Renal cortex interstitium (tissue), 15 donors: ENCODE data around the gene OR10H4. TPM values are rescaled to one million over a fixed set of nuclear protein-coding genes. Genes with fewer than 3 reads are reported as not detected.
"Not testable (repeated sequence)": the region's sequence is repeated elsewhere in the genome, so short reads cannot be mapped to it uniquely, and the experiment has no call there.

Experiments used
- DNase-seq, 11 donors: peaks; one replicate each; pipeline ENCODE4 v3.0.0-alpha.2; 2013; ENCODE audit warnings: low read depth in 9 of 11, low spot score in 4 of 11; ENCODE audit errors: extremely low read depth in 1 of 11
- long read RNA-seq, 16 experiments: transcript quantifications; one replicate each; lab custom pipeline, GENCODE V29; 2026
- polyA plus RNA-seq, 3 donors: library from polyadenylated mRNA; unstranded; fragments of 120-200 nt; gene quantifications; one replicate each; pipeline ENCODE4 v1.2.1, GENCODE V29; 2013; ENCODE audit not compliant: insufficient read length in 3 of 3

Gene OR10H4, protein sequence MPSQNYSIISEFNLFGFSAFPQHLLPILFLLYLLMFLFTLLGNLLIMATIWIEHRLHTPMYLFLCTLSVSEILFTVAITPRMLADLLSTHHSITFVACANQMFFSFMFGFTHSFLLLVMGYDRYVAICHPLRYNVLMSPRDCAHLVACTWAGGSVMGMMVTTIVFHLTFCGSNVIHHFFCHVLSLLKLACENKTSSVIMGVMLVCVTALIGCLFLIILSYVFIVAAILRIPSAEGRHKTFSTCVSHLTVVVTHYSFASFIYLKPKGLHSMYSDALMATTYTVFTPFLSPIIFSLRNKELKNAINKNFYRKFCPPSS
- not detected for polyA plus RNA-seq
- long read RNA-seq, donor 1 = 0 reads
- long read RNA-seq, donor 2 = 0 reads
- long read RNA-seq, donor 3 = 0 reads
- long read RNA-seq, donor 4 = 0 reads
- long read RNA-seq, donor 5 = 0 reads
- long read RNA-seq, donor 6 = 0 reads
- long read RNA-seq, donor 7, partial matches to known transcripts = 0 of 1 reads
- long read RNA-seq, donor 7, other reads (novel, unspliced or antisense) = 0 of 1 reads
- long read RNA-seq, donor 8 = 0 reads
- long read RNA-seq, donor 9 = 0 reads
- long read RNA-seq, donor 10 = 0 reads
- long read RNA-seq, donor 11 = 0 reads
- long read RNA-seq, donor 12 = 0 reads
- long read RNA-seq, donor 13 = 0 reads
- long read RNA-seq, donor 14 = 0 reads
- long read RNA-seq, donor 15, partial matches to known transcripts = 0 of 1 reads
- long read RNA-seq, donor 15, other reads (novel, unspliced or antisense) = 0 of 1 reads
- long read RNA-seq, donor 16 = 0 reads

DNA sequence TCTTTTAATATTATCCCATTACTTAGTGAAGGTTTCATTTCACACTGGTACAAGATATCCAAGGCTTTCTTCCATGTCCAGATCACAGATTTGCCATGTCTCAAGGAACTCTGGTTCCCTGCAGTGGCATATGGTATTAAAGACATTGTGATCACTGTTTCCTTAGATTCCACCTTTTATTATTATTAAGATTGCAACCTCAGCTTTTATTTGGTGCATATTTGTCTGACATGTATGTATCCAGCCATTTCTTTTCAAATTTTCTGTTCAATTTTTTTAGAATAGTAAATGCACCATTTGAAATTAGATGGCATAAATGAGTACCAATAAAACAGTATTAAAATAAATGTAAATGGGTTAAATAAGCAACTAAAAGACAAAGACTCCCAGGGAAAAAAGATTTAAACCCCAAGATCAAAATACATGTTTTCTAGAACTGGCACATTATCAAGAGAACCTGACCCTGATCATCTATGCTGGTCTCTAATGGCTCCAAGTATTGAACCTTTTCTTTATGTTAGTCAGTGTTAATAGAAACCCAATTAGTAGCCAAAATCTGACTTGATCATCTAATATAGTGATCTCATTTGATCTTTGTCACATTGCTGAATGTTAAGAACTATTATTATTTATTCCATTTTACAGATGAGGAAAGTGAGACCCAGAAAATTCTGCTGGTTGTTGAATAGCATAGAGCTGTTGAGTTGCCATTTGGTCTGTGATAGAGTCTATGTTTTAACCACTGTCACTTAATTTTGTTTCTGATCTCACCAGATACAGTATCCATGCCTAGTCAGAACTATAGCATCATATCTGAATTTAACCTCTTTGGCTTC, at the start of gene OR10H4:
Gene OR10H4 (plus strand): TSS at position 786 of the 836 bp plus-strand sequence. CDS start 0 bp downstream, at position 786.
- no peak for DNase-seq

DNA sequence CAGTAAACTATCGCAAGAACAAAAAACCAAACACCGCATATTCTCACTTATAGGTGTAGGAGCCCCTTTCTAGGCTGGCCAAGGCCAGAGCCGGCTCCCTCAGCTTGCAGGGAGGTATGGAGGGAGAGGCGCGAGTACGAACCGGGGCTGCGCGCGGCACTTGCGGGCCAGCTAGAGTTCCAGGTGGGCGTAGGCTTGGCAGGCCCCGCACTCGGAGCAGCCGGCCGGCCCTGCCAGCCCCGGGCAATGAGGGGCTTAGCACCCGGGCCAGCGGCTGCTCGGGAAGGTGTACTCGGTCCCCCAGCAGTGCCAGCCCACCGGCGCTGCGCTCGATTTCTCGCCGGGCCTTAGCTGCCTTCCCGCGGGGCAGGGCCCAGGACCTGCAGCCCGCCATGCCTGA, 49.2 kb upstream of the OR10H4 start:
- not testable (repeated sequence) for DNase-seq

DNA sequence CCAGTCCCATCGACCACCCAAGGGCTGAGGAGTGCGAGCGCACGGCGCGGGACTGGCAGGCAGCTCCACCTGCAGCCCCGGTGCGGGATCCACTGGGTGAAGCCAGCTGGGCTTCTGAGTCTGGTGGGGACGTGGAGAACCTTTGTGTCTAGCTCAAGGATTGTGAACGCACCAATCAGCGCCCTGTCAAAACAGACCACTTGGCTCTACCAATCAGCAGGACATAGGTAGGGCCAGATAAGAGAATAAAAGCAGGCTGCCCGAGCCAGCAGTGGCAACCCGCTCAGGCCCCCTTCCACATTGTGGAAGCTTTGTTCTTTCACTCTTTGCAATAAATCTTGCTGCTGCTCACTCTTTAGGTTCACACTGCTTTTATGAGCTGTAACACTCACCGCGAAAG, 48.8 kb upstream of the OR10H4 start:
- DNase-seq = not testable (repeated sequence)

DNA sequence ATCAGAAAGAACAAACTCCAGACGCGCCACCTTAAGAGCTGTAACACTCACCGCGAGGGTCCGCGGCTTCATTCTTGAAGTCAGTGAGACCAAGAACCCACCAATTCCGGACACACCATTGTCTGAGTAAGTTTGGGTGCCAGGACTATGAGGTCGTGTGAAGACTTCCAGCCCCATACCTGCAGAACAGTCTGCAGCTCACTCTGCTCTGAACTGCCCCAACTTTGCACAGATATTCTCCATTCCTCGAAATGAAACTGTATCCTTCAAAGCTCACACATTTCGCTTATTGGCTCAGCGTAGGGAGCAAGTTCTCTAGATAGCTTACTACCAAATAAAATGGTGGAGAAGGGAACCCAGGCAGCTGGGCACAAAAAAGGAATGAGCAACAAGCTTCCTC, 48.3 kb upstream of the OR10H4 start:
- no peak for DNase-seq

DNA sequence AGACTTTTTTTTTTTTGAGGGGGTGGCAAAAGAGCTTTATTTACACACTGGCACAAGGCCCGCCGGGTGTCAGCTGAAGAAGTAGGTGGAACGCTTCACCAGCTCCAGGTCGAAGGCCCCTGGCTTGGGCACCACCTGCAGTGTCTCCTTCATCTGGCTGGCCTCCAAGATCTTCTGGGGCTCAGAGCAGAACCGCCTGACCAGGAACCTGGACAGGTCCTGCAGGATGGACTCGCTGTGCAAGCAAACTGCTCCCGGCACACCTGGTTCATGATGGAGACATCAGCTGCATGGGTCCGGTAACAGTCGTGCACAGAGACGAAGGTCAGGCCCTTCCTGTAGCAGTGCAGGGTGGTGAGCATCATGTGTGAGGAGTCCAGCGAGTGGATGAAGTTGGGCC, 46.6 kb upstream of the OR10H4 start:
- DNase-seq = no peak

DNA sequence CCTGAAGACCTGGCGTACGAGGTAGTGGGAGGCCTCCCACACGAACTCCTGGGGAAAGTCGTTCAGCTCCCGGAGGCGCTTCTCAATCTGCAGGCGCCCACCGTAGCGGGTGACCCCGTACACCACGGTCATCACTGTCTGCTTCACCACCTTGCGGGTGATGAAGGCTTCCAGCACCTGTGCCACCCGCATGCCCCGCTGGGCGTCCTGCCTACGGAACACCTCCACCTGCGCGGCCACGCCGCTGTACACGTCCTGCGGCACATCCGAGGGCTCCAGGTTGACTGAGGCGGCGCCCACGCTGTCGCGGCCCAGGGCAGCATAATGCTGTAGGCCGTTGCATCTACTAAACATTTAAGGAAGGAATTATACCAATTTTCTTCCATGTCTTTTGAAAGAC, 45.9 kb upstream of the OR10H4 start:
- DNase-seq = not testable (repeated sequence)

DNA sequence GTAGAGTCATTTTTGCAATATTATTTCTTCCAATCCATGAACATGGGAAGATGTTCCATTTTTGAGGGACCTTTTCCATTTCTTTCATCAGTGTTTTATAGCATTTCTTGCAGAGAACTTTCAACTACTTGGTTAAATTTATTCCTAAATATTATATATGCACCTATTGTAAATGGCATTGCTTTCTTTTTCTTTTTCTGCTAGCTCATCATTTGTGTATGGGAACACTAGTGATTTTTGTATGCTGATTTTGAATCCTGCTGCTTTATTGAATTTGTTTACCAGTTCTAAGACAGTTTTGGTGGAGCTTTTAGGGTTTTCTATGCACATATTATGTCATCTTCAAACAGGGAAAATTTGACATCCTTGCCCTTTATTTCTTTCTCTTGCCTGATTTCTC, 43.8 kb upstream of the OR10H4 start:
- no peak for DNase-seq

DNA sequence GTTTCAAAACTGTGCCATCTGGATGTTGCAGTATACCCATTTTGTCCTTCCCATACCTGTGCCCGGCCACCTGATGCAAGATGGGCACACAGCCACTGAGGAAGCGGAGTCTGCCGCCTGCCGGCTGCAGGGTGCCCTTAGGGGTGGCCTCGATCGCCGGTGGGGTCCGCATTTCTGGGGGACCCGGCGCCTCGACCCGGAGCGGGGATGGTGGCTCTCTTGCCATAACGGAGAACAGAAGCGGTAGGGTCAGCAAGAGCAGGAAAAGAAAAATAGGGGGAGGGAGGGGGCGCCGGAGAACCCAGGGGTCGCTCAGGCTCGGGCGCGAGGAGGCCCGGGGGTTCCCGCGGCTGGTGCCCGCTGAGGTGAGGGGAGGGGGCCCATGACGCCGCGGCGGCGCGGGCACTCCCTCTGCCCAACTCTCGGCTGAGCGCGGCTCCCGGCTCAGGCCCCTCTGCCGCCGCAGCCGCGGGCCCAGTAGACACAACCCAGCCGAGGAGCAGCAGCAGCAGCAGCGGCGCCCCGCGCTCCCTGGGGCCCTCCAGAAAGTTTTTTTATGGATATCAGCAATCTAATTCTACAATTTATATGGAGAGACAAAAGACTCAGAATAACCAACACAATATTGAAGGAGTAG, 37.1 kb upstream of the OR10H4 start:
- no peak for DNase-seq

DNA sequence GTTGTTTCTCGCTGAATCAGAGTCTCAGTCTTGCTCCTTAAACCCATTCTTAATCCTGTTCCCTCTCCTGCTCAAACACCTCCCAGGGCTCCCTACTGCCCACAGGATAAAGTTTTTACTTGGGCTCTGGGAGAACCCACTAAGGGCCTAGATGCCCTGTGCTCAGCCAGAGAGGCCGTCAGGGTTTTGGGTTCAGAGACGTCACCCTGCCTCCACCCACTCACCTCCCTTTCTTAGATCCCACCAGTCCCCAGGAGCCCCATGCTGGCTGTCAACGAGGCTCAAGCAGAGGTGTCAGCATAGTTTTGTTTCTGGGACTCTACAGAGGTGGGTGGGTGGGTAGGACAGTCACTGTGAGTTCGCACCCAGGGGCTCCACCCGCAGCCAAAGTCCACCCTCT, 35.4 kb upstream of the OR10H4 start:
- DNase-seq = no peak

DNA sequence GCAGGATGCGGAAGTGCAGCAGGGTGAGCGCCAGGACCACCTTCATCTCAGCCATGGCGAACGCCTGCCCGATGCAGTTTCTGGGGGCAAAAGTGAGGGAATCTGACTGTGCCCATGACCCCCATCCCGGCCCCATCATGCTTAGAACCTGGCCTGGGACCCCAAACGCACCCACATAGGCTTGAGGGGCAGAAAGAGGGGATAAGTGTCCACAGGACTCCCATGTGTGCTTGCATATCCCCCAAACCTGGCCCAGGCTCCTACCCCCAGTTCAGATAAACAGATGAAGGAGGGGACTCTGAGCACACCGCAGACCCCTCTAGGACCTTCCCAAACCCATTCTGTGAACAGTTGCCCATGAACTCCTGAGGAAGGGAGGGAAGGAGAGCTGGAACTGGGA, 35.0 kb upstream of the OR10H4 start:
- DNase-seq = no peak

DNA sequence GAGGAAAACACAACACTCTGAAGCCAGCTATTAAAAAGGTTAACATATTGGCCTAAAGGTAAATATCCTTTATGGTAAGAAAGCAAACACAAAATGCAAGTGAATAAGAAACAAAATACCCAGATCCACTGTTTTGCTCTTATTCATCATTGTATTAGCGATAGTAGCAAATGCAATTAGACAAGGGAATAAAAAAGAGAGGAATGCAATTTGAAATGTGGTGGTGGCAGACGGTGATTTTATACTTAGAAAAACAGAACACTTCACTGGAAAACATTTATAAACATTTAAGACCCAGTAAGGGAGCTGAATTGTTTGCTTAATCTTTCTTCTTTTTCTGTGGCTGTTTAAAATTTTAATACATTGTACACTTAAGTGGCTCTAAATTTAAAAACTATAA, 33.7 kb upstream of the OR10H4 start:
- no peak for DNase-seq

DNA sequence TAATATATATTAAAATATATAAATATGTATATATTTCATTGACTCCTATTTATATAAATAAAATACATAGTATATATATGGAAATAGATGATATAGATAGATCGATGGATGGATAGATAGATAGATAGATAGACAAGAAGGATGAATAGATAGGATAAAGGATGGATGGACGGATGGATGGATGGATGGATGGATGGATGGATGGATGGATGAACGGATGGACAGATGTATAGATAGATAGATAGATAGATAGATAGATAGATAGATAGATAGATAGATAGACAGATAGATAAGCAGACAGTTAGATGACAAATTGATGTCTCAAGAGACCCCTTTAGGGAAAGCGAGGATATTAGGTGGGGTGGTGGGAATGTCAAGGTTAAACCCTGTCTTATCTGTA, 29.6 kb upstream of the OR10H4 start:
- DNase-seq = no peak

DNA sequence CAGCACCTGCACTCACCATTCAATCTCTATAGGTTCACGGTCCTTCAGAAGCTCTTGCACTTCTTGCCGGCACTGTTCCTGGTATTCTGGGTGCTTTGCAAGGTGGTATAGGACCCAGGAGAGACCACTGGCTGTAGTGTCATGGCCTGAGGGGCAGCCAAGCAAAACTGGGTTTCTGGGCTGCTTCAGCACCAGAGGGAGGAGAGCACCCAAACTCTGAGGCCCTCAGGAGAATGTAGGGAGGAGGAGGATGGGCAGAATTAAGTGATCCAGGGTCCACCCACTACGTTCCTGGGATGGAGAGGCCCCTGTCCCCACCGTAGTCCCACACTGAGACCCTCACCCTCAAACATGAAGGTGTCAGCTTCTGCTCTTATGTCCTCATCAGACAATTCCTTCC, 26.8 kb upstream of the OR10H4 start:
- no peak for DNase-seq

DNA sequence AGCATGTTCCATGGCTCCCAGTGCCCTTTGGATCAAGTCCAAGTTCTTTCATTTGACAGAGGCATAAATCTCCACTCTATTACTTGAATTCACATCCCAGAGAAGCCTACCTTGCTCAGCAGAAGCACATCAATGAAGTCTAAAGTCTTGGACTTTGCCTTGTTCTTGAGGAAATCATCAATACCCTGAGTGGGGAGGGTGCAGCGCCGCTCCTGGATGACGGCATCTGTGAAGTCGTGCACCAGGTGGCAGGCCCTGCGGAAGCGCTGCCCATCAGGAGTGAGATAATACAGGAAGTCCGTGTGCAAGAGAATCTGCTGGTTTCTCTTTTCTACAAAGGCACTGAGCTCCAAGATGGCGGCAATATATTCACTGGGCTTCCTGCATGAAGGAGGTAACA, 25.1 kb upstream of the OR10H4 start:
- DNase-seq = no peak

DNA sequence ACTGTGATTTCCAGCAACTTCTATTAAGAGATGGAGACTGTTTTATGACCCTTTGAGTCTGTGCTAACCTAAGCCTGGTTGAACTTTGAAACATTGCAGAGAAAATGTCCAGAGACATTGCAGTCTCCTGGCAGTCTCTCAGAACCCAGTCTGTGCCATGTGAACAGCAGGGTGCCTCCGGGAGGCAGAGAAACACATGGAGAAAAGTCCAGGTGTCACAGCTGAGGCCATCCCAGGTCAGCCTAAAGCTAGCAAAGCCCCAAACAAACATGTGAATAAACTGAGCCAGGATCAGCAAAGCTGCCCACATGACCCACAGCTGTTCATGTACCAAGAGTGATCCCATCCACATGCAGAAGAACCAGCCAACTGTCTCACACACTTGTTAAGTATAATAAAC, 22.3 kb upstream of the OR10H4 start:
- DNase-seq = no peak

DNA sequence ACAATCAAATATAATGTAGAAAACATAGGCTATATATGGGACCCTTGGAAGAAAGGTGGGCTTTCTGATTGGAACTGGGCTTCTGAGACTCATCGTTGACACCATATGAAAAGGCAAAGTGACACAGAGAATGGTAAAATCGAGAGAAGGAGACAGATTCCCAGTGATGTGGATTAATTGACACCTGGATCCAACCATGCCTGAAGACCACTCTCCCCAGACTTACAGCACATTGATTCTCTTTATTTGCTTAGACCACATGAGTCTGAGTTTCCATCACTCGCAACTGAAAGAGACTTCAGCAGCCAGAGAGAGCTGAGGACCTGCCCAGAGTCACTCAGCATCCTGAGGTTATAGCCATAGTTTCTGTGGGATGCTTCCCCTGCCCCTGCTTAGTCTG, 20.5 kb upstream of the OR10H4 start:
- DNase-seq = no peak

DNA sequence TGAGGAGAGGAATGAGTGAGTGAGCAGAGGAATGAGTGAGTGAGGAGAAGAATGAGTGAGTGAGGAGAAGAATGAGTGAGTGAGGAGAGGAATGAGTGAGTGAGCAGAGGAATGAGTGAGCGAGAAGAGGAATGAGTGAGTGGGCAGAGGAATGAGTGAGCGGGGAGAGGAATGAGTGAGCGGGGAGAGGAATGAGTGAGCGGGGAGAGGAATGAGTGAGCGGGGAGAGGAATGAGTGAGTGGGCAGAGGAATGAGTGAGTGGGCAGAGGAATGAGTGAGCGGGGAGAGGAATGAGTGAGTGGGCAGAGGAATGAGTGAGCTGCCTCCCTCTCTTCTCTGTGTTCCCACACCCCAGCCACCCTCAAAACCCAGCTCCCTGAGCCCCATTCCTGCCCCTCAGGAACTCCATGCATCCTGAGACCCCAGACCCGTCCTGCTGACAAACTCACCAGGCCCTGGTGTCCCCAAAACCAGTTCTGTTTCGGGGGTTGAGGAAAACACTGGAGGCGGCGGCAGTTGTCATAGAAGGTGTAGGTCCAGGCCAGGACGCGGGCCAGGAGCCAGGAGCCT, 15.0 kb upstream of the OR10H4 start:
- DNase-seq = not testable (repeated sequence)

DNA sequence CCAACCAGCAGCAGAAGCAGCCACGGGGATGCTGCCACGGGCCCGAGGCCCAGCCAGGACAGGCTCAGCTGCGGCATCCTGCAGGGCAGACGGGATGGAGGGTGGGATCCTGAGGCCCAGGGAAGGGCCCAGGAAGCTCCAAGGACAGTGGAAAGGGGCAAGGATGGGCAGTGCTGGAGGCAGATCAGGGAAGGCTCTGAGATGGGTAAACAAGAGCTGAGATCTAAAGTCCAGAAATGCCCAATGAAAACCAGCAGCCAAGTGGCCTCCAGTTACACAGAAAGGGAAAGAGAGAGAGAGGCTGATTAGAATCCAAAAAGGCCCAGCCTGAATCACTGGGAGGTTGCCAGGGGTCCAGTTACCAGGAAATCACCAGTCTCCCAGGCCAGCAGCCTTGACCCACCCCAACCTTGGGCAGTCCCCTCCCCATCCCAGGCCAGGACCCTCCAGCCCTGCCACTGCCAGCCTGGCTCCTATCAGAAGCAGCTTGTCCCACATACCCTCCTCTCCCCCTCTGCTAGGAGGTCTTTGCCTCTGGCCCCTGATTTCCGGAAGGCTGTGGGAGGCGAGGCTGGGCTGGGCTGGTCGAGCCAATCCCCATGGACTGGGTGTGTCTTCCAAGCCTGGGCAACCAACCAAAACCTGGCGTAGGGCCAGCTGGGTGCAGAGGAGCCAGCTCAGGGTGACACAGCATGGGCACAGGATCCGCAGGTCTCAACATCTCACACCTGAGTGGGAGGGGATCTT, 14.3 kb upstream of the OR10H4 start, which contains the start of gene CYP4F11:
Gene CYP4F11 (minus strand): TSS at position 198 of the 747 bp plus-strand sequence. CDS start 121 bp downstream, at position 77.
- peak in 3 of 11 donors; percentile 4 to 14 (median 6) for DNase-seq
